K562 treated with DMSO at 1 percent for 12 hours (cell line): ENCODE measurements around the gene SMURF2. TPM values are rescaled to one million over a fixed set of nuclear protein-coding genes. Genes with fewer than 3 reads are reported as not detected.

Source experiments
- total RNA-seq: library from RNA; unstranded; fragments of 300-600 nt; gene quantifications from 2 replicates; pipeline ENCODE4 v1.2.3, GENCODE V29; 2022; ENCODE audit not compliant: insufficient read depth

Gene SMURF2
- total RNA-seq, result 4.9 and 11.2 TPM in 2 replicates

GRCh38 chr17:64661976-64662773 is at the start of gene SMURF2:
Gene SMURF2 (minus strand): TSS chr17:64662307. CDS start chr17:64661880, 427 bp downstream.

GRCh38 chr17:64506576-64507412 is 155.3 kb downstream of the SMURF2 start, which contains the start of gene CEP95:
Gene CEP95 (plus strand): TSS chr17:64506977. CDS start chr17:64507098, 121 bp downstream.

GRCh38 chr17:64506201-64506575 is 155.9 kb downstream of the SMURF2 start, which contains the start of gene DDX5:
Gene DDX5 (minus strand): TSS chr17:64506289. CDS start chr17:64506119, 170 bp downstream.

GRCh38 chr17:64496786-64497564 is 165.1 kb downstream of the SMURF2 start, which contains the start of gene POLG2:
Gene POLG2 (minus strand): TSS chr17:64497054. CDS start chr17:64496968, 86 bp downstream.

Other genes with a start within 250 kb of the SMURF2 start
- 17.5 and 33.7 TPM in 2 replicates for gene MILR1, start 213.2 kb downstream of the SMURF2 start, total RNA-seq
- gene POLG2, start 165.3 kb downstream of the SMURF2 start, total RNA-seq, result 14.6 and 19.5 TPM in 2 replicates
- gene DDX5, start 156.0 kb downstream of the SMURF2 start, total RNA-seq, result 226 and 407 TPM in 2 replicates
- gene CEP95, start 155.3 kb downstream of the SMURF2 start, total RNA-seq, result 12.2 and 26.4 TPM in 2 replicates